Transverse colon (tissue), 4 donors: Measurements from ENCODE around the gene AHDC1.

Experiments used
- CTCF ChIP-seq, 5 experiments: fragments of 200-600 bp in 3 of 5; fragments of 450-650 bp in 2 of 5; sonication (generic) in 3 of 5; IDR thresholded peaks; 1 replicate in 2 of 5; 2 replicates in 3 of 5; pipeline ENCODE4 v1.5.1; 2016 to 2017; ENCODE audit warnings: antibody characterized with exemption in 5 of 5, inconsistent platforms in 3 of 5, mild to moderate bottlenecking in 2 of 5, moderate library complexity in 1 of 5
- POLR2AphosphoS5 ChIP-seq, 3 donors: sonication (generic); formaldehyde crosslinking; IDR thresholded peaks; one replicate each; pipeline ENCODE4 v1.6.1; 2016; ENCODE audit warnings: antibody characterized with exemption in 3 of 3

GRCh38 chr1:27567971-27568299 is 36.0 kb downstream of the AHDC1 start:
- TF ChIP-seq CTCF (IDR thresholded peaks at IDR 0.05) (no peak), POLR2AphosphoS5 (IDR thresholded peaks at IDR 0.05) (no peak)
